HG03060 (cell line): ENCODE data around the gene KRT74.

Experiments
- ATAC-seq: cut with Tn5 transposase; IDR thresholded peaks from one replicate; pipeline ENCODE4 v1.9.1; 2021; ENCODE audit warnings: low read depth, moderate number of reproducible peaks; ENCODE audit not compliant: unreplicated experiment

Gene KRT74

GRCh38 chr12:52578469-52578868 lies 4.8 kb upstream of the KRT74 start:
- ATAC-seq, result no peak

GRCh38 chr12:52577316-52577715 lies 3.7 kb upstream of the KRT74 start:
- no peak for ATAC-seq

GRCh38 chr12:52575948-52576347 lies 2.3 kb upstream of the KRT74 start:
- ATAC-seq, result no peak

GRCh38 chr12:52575256-52575655 lies 1.6 kb upstream of the KRT74 start:
- ATAC-seq, result no peak

GRCh38 chr12:52573306-52573705 lies 337 bp downstream of the KRT74 start:
- ATAC-seq, result no peak

GRCh38 chr12:52570511-52570910 lies 3.1 kb downstream of the KRT74 start:
- no peak for ATAC-seq

- no peak for ATAC-seq
Observed at GRCh38 chr12:52568111-52568510, 5.5 kb downstream of the KRT74 start.

GRCh38 chr12:52566847-52567291 lies 6.8 kb downstream of the KRT74 start:
- ATAC-seq, result no peak

GRCh38 chr12:52564582-52564981 lies 9.1 kb downstream of the KRT74 start:
- no peak for ATAC-seq

GRCh38 chr12:52561880-52562449 lies 11.7 kb downstream of the KRT74 start:
- ATAC-seq, result no peak

GRCh38 chr12:52559979-52560378 lies 13.7 kb downstream of the KRT74 start:
- ATAC-seq, result no peak

- no peak for ATAC-seq
Observed at GRCh38 chr12:52558781-52559445, 14.7 kb downstream of the KRT74 start.

- no peak for ATAC-seq
Observed at GRCh38 chr12:52557476-52557875, 16.2 kb downstream of the KRT74 start.

- no peak for ATAC-seq
Observed at GRCh38 chr12:52555577-52555976, 18.1 kb downstream of the KRT74 start.

GRCh38 chr12:52552681-52553195 lies 20.9 kb downstream of the KRT74 start, which contains the start of gene KRT71:
Gene KRT71, minus strand, starts transcription at chr12:52553145. Its CDS starts 68 bp downstream, at chr12:52553077.
- ATAC-seq, result no peak

- ATAC-seq, result no peak
Observed at GRCh38 chr12:52552055-52552454, 21.6 kb downstream of the KRT74 start.

- no peak for ATAC-seq
Observed at GRCh38 chr12:52551216-52551865, 22.3 kb downstream of the KRT74 start.

- ATAC-seq, result no peak
Observed at GRCh38 chr12:52546126-52546525, 27.5 kb downstream of the KRT74 start.

GRCh38 chr12:52543985-52544883 lies 29.4 kb downstream of the KRT74 start:
- ATAC-seq, result no peak

- no peak for ATAC-seq
Observed at GRCh38 chr12:52542785-52543318, 30.8 kb downstream of the KRT74 start.
